Endothelial cell of umbilical vein (primary cell): ENCODE results near the gene SPG11. TPM values are rescaled to one million over a fixed set of nuclear protein-coding genes. Genes with fewer than 3 reads are reported as not detected.

Experiments
- BruUV-seq: library from RNA; stranded (reverse); fragments of 400-500 nt; replicated peaks from 2 replicates; lab custom pipeline; 2021; lab: Mats Ljungman, UMichigan
- CTCF ChIA-PET: fragments of 300-600, 350-600 bp; sonication (Branson Sonifier 250); formaldehyde crosslinking; loops from one replicate; lab custom pipeline; 2021; ENCODE audit warnings: antibody characterized with exemption, inconsistent platforms; lab: Charles Lee
- POLR2A ChIA-PET: fragments of 300-600, 350-600 bp; sonication (Branson Sonifier 250); formaldehyde crosslinking; loops from one replicate; lab custom pipeline; 2021; ENCODE audit warnings: antibody characterized with exemption, inconsistent platforms; lab: Charles Lee
- DNase-seq: peaks from one replicate; pipeline ENCODE4 v3.0.0-alpha.2; 2011; ENCODE audit warnings: low read depth, low spot score
- FAIRE-seq: peaks from 2 replicates; lab custom pipeline; 2011; peaks lifted over from hg19 to GRCh38; lab: Jason Lieb, UNC
- H2AFZ ChIP-seq: 2 replicates; pipeline ENCODE4 v1.6.0; 2012; ENCODE audit warnings: low read depth, low read length, control low read depth, inconsistent platforms
- H3K27ac ChIP-seq: 2 replicates; pipeline ENCODE4 v1.5.1; 2011; ENCODE audit warnings: low read depth, mild to moderate bottlenecking, control low read depth, low read length, moderate library complexity; ENCODE audit not compliant: insufficient read depth
- H3K27me3 ChIP-seq, 2 experiments: 2 replicates each; pipeline versions ENCODE4 v1.6.0 to v1.6.1; 2011; ENCODE audit warnings: low read length in 2 of 2, mixed read lengths in 1 of 2; ENCODE audit not compliant: control insufficient read depth in 2 of 2, insufficient read depth in 2 of 2
- H3K36me3 ChIP-seq, 2 experiments: 2 replicates in 1 of 2; 3 replicates in 1 of 2; pipeline ENCODE4 v1.5.1; 2011; ENCODE audit warnings: low read length in 2 of 2, mild to moderate bottlenecking in 1 of 2, moderate library complexity in 1 of 2; ENCODE audit not compliant: control insufficient read depth in 2 of 2, insufficient read depth in 2 of 2; ENCODE audit errors: extremely low read depth in 1 of 2
- H3K4me1 ChIP-seq: 3 replicates; pipeline ENCODE4 v1.5.1; 2011; ENCODE audit warnings: mild to moderate bottlenecking, low read length; ENCODE audit not compliant: control insufficient read depth, insufficient read depth; ENCODE audit errors: extremely low read depth
- H3K4me2 ChIP-seq: 2 replicates; pipeline ENCODE4 v1.6.1; 2011; ENCODE audit warnings: low read length, control low read depth, mixed read lengths; ENCODE audit not compliant: insufficient read depth
- H3K4me3 ChIP-seq, 3 experiments: fragments of 200-600 bp in 1 of 3; sonication (generic), shearing (Covaris generic) in 1 of 3; replicated peaks in 1 of 3; 2 replicates each; pipeline ENCODE4 v1.5.1; 2011 to 2016; ENCODE audit warnings: control low read depth in 3 of 3, low read length in 3 of 3, mild to moderate bottlenecking in 2 of 3, inconsistent platforms in 1 of 3, low read depth in 1 of 3, moderate library complexity in 1 of 3; ENCODE audit not compliant: insufficient read depth in 1 of 3
- H3K79me2 ChIP-seq: 2 replicates; pipeline ENCODE4 v1.6.0; 2012; ENCODE audit warnings: low read length, inconsistent platforms; ENCODE audit not compliant: control insufficient read depth, insufficient read depth
- H3K9ac ChIP-seq: replicated peaks from 2 replicates; pipeline ENCODE3; 2011; ENCODE audit warnings: low read length, control low read depth; ENCODE audit not compliant: insufficient read depth; ENCODE audit errors: extremely low read depth
- H3K9me1 ChIP-seq: replicated peaks from 3 replicates; pipeline ENCODE4 v1.6.0; 2011; ENCODE audit warnings: mild to moderate bottlenecking, low read length; ENCODE audit not compliant: control insufficient read depth, insufficient read depth; ENCODE audit errors: extremely low read depth
- H3K9me3 ChIP-seq: replicated peaks from 2 replicates; pipeline ENCODE4 v1.5.1; 2012; ENCODE audit warnings: low read length, inconsistent platforms; ENCODE audit not compliant: control insufficient read depth, insufficient read depth
- H4K20me1 ChIP-seq: replicated peaks from 2 replicates; pipeline ENCODE3; 2011; ENCODE audit warnings: mild to moderate bottlenecking, low read length; ENCODE audit not compliant: control insufficient read depth, insufficient read depth; ENCODE audit errors: extremely low read depth
- EZH2 ChIP-seq: IDR thresholded peaks from 2 replicates; pipeline ENCODE4 v1.6.1; 2012; ENCODE audit warnings: borderline replicate concordance, low read depth, mild to moderate bottlenecking, moderate library complexity, low read length, inconsistent platforms; ENCODE audit not compliant: severe bottlenecking
- FOS ChIP-seq: IDR thresholded peaks from 2 replicates; pipeline ENCODE4 v1.6.1; 2011; ENCODE audit warnings: mild to moderate bottlenecking, low read length, moderate library complexity, borderline replicate concordance; ENCODE audit not compliant: insufficient read depth
- GATA2 ChIP-seq: IDR thresholded peaks from 2 replicates; pipeline ENCODE4 v1.7.0; 2011; ENCODE audit warnings: low read depth, mild to moderate bottlenecking, moderate library complexity, mixed read lengths, low read length; ENCODE audit not compliant: insufficient read length, insufficient read depth
- JUN ChIP-seq: IDR thresholded peaks from 2 replicates; pipeline ENCODE4 v1.6.1; 2011; ENCODE audit warnings: borderline replicate concordance, low read depth; ENCODE audit not compliant: insufficient read length, insufficient read depth
- MYC ChIP-seq: IDR thresholded peaks from one replicate; pipeline ENCODE4 v1.6.1; 2011; ENCODE audit warnings: mild to moderate bottlenecking, low read depth, low read length
- POLR2A ChIP-seq: IDR thresholded peaks from 2 replicates; pipeline ENCODE4 v1.6.1; 2012; ENCODE audit warnings: low read depth, mild to moderate bottlenecking, control low read depth, low read length
- POLR2AphosphoS5 ChIP-seq: IDR thresholded peaks from 2 replicates; pipeline ENCODE4 v1.6.1; 2012; ENCODE audit warnings: low read depth, mild to moderate bottlenecking, control low read depth, low read length, moderate library complexity; ENCODE audit not compliant: insufficient read depth
- dilution Hi-C: fragments of 300-500 bp; cut with MboI; formaldehyde crosslinking; loops from one replicate; pipeline ENCODE4 v1.15.0; 2019; ENCODE audit warnings: low sequenced_read_pairs; ENCODE audit not compliant: extremely low pct_ligation_motif_present
- intact Hi-C: fragments of 100-400 bp; cut with micrococcal nuclease; formaldehyde crosslinking; loops from one replicate; pipeline ENCODE4 v1.10.0; 2022
- polyA plus RNA-seq, 4 experiments: library from polyadenylated mRNA; depleted of rRNA in 3 of 4; stranded (reverse) in 3 of 4; unstranded in 1 of 4; fragments of >200 nt; gene quantifications; 2 replicates each; pipeline versions ENCODE4 v1.2.1 to v1.2.3, GENCODE V29; 2011 to 2012; ENCODE audit warnings: missing spikeins in 1 of 4
- total RNA-seq: library from RNA; stranded (reverse); gene quantifications from 2 replicates; pipeline ENCODE4 v1.2.3, GENCODE V29; 2021
- TF ChIP-seq, protein P1 (sequence below), 2 donors: IDR thresholded peaks; 1 replicate in 1 of 2; 2 replicates in 1 of 2; pipeline ENCODE4 v1.5.1; 2011; ENCODE audit warnings: low read length in 2 of 2, mild to moderate bottlenecking in 2 of 2, moderate library complexity in 2 of 2, control low read depth in 1 of 2, inconsistent platforms in 1 of 2, low read depth in 1 of 2; ENCODE audit not compliant: insufficient read depth in 1 of 2; ENCODE audit errors: extremely low read depth in 1 of 2
- TF ChIP-seq, protein P2 (sequence below): IDR thresholded peaks from 2 replicates; pipeline ENCODE4 v1.6.1; 2011; ENCODE audit not compliant: insufficient read depth, insufficient read length

SPG11 gene
- total and polyA plus RNA-seq, 2 donors (not counting 3 experiments of a cell fraction or from before 2014, with no cell fraction given) = 30.7 to 53.5 TPM

DNA sequence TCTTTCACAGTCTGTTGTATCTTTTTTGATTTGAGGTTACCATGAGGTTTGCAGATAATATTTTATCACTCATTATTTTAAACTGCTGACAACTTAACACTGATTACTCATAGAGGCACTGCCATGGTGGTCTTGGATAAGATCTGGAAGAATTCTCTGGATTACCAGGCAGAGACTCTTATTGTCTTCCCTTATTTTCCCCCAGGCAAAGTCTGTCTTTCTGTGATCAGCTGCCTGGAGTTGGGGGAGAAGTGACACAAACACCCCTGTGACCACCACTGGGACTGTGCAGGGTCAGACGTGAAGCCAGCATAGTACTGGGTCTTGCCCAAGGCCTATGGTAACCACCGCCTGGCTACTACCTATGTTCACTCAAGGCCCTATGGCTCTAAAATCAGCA, 42.9 kb upstream of the SPG11 start:
- BruUV-seq = no TSS peak
- Histone ChIP-seq H3K4me1 (peaks cover 4% of the 10 kb centered on the region), H3K36me3 (no peaks in the 10 kb centered on the region), H3K9ac (no peak overlapping the region), H2AFZ (no peak overlapping the region), H3K27ac (no peak overlapping the region), H3K4me3 (no peak overlapping the region), H4K20me1 (no peaks in the 10 kb centered on the region), H3K9me3 (no peaks in the 10 kb centered on the region), H3K79me2 (peaks cover under 1% of the 10 kb centered on the region), H3K4me2 (no peak overlapping the region), H3K9me1 (no peaks in the 10 kb centered on the region), H3K27me3 (peaks cover 2 to 13% of the 10 kb centered on the region in 2 experiments)
- POLR2A ChIA-PET = no interaction called here
- no peak for TF ChIP-seq GATA2
- TF ChIP-seq EZH2 = no peak
- TF ChIP-seq POLR2AphosphoS5 = no peak
- no peak for TF ChIP-seq POLR2A
- TF ChIP-seq, protein P1, sequence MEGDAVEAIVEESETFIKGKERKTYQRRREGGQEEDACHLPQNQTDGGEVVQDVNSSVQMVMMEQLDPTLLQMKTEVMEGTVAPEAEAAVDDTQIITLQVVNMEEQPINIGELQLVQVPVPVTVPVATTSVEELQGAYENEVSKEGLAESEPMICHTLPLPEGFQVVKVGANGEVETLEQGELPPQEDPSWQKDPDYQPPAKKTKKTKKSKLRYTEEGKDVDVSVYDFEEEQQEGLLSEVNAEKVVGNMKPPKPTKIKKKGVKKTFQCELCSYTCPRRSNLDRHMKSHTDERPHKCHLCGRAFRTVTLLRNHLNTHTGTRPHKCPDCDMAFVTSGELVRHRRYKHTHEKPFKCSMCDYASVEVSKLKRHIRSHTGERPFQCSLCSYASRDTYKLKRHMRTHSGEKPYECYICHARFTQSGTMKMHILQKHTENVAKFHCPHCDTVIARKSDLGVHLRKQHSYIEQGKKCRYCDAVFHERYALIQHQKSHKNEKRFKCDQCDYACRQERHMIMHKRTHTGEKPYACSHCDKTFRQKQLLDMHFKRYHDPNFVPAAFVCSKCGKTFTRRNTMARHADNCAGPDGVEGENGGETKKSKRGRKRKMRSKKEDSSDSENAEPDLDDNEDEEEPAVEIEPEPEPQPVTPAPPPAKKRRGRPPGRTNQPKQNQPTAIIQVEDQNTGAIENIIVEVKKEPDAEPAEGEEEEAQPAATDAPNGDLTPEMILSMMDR (IDR thresholded peaks at IDR 0.05; ENCODE audit: extremely low read depth in 1 of 2, insufficient read depth in 1 of 2, low read depth in 1 of 2, low read length in 2 of 2) = no peak
- TF ChIP-seq MYC = no peak
- TF ChIP-seq JUN = no peak
- no peak for TF ChIP-seq FOS
- TF ChIP-seq, protein P2, sequence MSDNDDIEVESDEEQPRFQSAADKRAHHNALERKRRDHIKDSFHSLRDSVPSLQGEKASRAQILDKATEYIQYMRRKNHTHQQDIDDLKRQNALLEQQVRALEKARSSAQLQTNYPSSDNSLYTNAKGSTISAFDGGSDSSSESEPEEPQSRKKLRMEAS = no peak
- CTCF ChIA-PET = interaction anchor here (2.1 kb wide), 1 partner anchor 43 kb away, joined by 7 read pairs; the partner anchor contains the start of gene SPG11
- intact Hi-C loops (no loop called here), dilution Hi-C loops (no loop called here)
- FAIRE-seq (no peak), DNase-seq (no peak)
